NCI-H510A treated with DMSO at 0.1 percent for 48 hours (cell line): ENCODE data around the gene ERRFI1.
"Not testable (repeated sequence)": the region's sequence is repeated elsewhere in the genome, so short reads cannot be mapped to it uniquely, and the experiment has no call there.

ENCODE experiments used
- DNase-seq: peaks from one replicate; lab custom pipeline; 2025; lab: John Stamatoyannopoulos, UW

Gene ERRFI1

DNA sequence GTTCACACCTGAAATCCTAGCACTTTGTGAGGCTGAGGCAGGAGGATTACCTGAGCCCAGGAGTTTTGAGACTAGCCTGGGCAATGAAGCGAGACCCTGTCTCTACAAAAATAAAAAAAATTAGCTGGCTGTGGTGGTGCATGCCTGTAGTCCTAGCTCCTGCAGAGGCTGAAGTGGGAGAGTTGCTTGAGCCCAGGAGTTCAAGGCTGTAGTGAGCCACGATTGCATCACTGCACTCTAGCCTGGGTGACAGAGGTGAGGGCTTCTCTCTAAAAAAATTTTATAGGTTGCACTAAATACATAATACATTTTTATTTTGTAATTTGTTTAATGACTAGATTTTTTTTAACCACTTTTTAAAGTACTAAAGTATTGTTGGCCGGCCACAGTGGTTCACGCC is 58.5 kb downstream of the ERRFI1 start:
- no peak for DNase-seq

DNA sequence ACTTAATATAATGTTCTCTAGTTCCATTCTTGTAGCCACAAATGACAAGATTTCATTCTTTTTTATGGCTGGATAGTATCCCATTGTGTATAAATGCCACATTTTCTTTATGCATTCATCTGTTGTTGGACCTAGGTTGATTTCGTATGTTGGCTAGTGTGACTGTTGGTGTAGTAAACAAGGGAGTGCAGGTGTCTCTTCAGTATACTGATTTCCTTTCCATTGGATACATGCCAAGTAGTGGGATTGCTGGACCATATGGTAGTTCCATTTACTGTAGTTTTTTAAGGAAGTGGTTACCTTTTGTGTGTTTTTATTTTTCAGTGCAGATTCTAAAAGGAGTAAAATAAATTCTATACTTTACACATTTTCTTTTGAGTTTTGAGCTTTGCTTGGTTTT is 58.9 kb downstream of the ERRFI1 start:
- DNase-seq: no peak

DNA sequence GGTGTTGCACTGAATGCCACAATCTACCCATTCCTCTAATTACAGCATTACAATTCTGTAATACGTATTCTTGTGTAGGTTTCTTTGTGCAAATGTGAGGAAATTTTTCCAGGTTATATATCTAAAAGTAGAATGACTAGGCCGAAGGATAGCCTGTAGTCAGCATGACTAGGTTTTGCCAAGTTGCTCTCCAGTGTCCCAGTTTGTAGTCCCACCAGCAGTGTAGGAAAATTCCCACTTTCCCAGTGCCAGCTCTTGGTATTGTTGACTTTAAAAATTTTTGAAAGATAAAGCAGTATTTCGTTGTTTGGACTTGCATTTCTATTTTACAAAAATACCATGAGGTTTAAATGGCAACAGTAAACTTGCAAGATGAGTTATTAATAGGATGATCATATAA is 61.6 kb downstream of the ERRFI1 start:
- DNase-seq: no peak

DNA sequence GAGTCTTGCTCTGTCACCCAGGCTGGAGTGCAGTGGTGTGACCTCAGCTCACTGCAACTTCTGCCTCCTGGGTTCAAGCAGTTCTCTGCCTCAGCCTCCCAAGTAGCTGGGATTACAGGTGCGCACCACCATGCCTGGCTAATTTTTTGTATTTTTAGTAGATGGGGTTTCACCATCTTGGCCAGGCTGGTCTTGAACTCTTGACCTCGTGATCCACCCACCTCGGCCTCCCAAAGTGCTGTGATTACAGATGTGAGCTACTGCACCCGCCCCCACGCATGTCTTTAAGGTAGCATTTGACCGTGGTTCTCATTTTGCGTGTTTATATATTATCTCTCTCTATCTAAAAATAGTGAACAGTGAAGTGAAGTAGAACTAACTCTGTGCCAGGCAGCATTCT is 62.3 kb downstream of the ERRFI1 start:
- DNase-seq: not testable (repeated sequence)

DNA sequence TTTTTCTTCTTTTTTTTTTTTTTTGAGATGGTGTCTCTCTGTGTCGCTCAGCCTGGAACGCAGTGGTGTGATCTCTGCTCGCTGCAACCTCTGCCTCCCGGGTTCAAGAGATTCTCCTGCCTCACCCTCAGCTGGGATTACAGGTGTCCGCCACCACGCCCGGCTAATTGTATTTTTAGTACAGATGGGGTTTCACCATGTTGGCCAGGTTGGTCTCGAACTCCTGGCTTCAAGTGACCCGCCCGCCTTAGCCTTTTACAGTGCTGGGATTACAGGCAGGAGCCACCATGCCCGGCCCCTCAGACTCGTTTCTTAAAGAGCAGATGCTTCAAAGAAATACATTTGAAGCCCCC is 62.8 kb downstream of the ERRFI1 start:
- not testable (repeated sequence) for DNase-seq

DNA sequence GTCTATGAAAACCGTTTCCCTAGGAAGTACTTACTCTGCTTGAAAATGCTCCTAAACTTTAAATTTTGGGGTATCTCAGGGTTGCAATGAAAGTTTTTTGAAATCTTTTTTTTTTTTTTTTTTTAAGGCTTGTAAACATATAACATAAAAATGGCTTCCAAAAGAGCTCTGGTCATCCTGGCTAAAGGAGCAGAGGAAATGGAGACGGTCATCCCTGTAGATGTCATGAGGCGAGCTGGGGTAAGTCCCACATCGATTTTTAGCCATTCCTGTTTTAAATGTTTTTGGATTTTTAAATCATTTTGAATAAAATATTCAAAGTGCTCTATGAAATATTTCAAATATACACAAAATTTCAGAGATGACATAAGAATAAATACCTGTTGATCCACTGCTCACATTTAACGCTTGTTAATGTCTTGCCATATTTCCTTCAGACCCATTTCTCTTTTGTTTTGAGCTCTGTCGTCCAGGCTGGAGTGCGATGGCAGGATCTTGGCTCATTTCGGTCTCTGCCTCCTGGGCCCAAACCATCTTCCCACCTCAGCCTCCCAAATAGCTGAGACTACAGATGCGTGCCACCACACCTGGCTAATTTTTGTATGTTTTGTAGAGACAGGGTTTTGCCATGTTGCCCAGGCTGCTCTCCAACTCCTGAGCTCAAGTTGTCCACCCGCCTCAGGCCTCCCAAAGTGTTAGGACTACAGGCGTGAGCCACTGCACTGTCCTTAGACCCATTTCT is 63.3 kb downstream of the ERRFI1 start:
- DNase-seq: no peak

DNA sequence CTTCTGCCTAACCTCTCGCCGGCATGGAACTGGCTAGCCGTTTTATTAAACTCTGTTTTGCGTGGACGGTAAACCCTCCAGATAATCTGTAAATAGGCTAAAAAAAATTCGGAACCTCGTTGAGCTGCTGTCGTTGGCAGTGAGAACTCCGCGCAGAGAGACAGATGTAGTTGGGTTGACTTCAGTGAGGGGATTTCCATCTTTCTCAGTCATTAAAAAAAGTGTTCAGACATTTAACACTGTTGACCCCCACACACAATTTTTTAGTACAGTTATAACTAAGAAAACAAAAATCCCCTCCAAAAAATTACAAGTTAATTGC is 64.1 kb downstream of the ERRFI1 start:
- no peak for DNase-seq
